ENCODE data around the gene ITFG1.

ITFG1 gene

DNA sequence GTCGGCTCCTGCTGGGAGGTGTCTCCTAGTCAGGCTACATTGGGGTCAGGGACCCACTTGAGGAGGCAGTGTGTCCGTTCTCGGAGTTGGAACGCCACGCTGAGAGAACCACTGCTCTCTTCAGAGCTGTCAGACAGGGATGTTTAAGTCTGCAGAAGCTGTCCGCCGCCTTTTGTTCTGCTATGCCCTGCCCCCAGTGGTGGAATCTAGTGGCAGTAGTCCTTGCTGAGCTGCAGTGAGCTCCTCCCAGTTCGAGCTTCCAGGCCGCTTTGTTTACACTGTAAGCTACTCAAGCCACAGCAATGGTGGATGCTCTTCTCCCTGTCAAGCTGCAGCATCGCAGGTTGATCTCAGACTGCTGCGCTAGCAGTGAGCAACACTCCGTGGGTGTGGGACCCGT, 36.0 kb downstream of the ITFG1 start:
- TF ChIP-seq CTCF (conservative IDR thresholded peaks at IDR 0.05; ENCODE audit: low read depth): no peak
- CTCF ChIA-PET: no interaction called here
- POLR2A ChIA-PET (ENCODE audit: low non-redundant PET): no interaction called here
- no peak for DNase-seq (ENCODE audit: low spot score)
- H3K27ac ChIP-seq: no peak overlapping the region

GRCh38 chr16:47416869-47417268, 44.0 kb downstream of the ITFG1 start:
- no peak for TF ChIP-seq CTCF (conservative IDR thresholded peaks at IDR 0.05; ENCODE audit: low read depth)
- DNase-seq (ENCODE audit: low spot score): no peak
- H3K27ac ChIP-seq: no peak overlapping the region
- POLR2A ChIA-PET (ENCODE audit: low non-redundant PET): no interaction called here
- CTCF ChIA-PET: no interaction called here

GRCh38 chr16:47413041-47413440, 47.8 kb downstream of the ITFG1 start:
- TF ChIP-seq CTCF (conservative IDR thresholded peaks at IDR 0.05; ENCODE audit: low read depth): no peak
- ChIA-PET CTCF (no interaction called here), POLR2A (ENCODE audit: low non-redundant PET) (no interaction called here)
- DNase-seq (ENCODE audit: low spot score): no peak
- no peak overlapping the region for H3K27ac ChIP-seq

DNA sequence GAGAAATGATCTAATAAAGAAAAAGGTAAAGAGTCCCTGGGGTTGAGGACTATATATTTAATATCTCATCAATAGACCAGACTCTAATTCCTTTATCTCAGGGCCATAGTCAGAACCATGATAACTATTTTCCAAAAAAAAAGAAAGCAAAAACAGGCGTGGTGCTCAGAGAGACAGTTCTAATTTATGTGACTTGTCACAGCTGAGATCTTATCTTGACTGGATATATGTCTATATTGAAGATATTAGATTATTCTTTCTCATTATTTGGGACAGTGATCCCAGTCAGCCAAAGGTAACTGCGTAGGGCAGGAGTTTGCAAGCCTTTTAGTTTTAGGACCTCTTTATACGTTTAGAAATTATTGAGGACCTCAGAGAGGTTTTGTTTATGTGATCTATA, 52.4 kb downstream of the ITFG1 start:
- no peak for DNase-seq (ENCODE audit: low spot score)
- H3K27ac ChIP-seq: no peak overlapping the region
- CTCF ChIA-PET: no interaction called here
- TF ChIP-seq CTCF (conservative IDR thresholded peaks at IDR 0.05; ENCODE audit: low read depth): no peak
- POLR2A ChIA-PET (ENCODE audit: low non-redundant PET): no interaction called here

DNA sequence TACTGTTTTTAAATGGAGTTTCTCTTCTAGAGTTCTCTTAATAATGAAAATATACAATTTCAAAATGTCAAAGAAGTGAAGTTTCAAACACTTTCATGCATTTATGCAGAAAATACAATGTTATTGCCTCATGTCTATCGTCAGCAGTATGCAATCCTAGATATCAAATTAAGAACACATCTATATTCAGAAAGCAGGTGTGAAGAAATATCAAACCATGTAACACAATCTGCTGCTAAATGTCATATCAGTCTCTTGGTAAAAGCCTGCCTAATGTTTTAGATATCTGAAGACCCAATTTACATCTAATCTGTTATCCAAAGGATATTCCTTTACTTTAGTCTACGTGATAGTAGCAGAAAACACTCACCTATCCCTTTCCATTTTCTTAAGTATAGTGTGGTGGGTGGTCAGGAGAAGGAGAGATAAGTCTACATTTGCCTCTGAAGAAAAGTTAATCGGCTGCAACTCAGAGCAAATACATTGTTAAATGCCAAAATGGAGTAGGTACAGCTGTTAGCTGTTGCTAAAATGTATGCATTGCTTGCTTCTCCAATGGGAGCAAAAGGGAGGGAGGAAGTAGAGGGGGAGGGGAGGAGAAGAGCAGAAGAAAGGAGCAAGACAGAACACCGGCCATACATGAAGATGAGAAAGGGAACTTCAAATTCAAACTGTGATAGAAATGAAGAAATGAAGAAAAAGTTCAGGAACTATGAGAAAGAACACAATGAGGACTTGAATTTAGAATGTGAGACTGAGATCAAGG, 64.9 kb downstream of the ITFG1 start:
- TF ChIP-seq CTCF (conservative IDR thresholded peaks at IDR 0.05; ENCODE audit: low read depth): no peak
- H3K27ac ChIP-seq: no peak overlapping the region
- POLR2A ChIA-PET (ENCODE audit: low non-redundant PET): no interaction called here
- CTCF ChIA-PET: no interaction called here
- no peak for DNase-seq (ENCODE audit: low spot score)

GRCh38 chr16:47392081-47392480, 68.8 kb downstream of the ITFG1 start:
- POLR2A ChIA-PET (ENCODE audit: low non-redundant PET): no interaction called here
- no peak overlapping the region for H3K27ac ChIP-seq
- CTCF ChIA-PET: no interaction called here
- no peak for DNase-seq (ENCODE audit: low spot score)
- TF ChIP-seq CTCF (conservative IDR thresholded peaks at IDR 0.05; ENCODE audit: low read depth): no peak
